Fibroblast of mammary gland (primary cell): ENCODE results near the gene ZNF20.
A peak's percentile ranks its signal among the peaks of the same experiment; 100 is the strongest.

Experiments
- DNase-seq: peaks from one replicate; pipeline ENCODE4 v3.0.0-alpha.2; 2010; ENCODE audit warnings: low read depth
- H3K4me3 ChIP-seq: 2 replicates; pipeline ENCODE4 v1.5.1; 2011; ENCODE audit warnings: low read depth, mild to moderate bottlenecking, low read length, moderate library complexity; ENCODE audit not compliant: control insufficient read depth
- TF ChIP-seq, protein P1 (sequence below): conservative IDR thresholded peaks from 2 replicates; pipeline ENCODE4 v1.5.1; 2011; ENCODE audit warnings: low read depth, low read length, inconsistent platforms; ENCODE audit not compliant: control insufficient read depth, insufficient read depth

ZNF20 gene

DNA sequence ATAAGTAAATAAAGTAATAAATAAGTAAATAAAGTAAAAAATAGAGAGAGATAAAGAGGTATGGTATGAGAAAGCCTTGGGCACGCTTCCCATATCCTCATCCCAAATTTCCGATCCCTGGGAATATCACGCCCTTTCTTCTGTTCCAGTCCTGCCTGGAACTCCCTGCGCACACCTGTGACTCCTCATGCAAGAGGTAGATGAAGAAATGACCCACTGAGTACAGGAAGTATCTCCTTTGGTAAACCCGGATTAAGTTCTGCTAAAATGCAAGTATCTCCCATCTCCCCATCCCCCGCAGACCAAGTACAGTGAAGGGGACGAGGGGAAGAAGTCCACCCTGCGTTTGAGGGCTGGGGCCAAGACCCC lies 22.3 kb upstream of the ZNF20 start:
- TF ChIP-seq, protein P1, sequence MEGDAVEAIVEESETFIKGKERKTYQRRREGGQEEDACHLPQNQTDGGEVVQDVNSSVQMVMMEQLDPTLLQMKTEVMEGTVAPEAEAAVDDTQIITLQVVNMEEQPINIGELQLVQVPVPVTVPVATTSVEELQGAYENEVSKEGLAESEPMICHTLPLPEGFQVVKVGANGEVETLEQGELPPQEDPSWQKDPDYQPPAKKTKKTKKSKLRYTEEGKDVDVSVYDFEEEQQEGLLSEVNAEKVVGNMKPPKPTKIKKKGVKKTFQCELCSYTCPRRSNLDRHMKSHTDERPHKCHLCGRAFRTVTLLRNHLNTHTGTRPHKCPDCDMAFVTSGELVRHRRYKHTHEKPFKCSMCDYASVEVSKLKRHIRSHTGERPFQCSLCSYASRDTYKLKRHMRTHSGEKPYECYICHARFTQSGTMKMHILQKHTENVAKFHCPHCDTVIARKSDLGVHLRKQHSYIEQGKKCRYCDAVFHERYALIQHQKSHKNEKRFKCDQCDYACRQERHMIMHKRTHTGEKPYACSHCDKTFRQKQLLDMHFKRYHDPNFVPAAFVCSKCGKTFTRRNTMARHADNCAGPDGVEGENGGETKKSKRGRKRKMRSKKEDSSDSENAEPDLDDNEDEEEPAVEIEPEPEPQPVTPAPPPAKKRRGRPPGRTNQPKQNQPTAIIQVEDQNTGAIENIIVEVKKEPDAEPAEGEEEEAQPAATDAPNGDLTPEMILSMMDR, result no peak
- H3K4me3 ChIP-seq, result peak overlapping the region; percentile 87
- DNase-seq, result no peak

DNA sequence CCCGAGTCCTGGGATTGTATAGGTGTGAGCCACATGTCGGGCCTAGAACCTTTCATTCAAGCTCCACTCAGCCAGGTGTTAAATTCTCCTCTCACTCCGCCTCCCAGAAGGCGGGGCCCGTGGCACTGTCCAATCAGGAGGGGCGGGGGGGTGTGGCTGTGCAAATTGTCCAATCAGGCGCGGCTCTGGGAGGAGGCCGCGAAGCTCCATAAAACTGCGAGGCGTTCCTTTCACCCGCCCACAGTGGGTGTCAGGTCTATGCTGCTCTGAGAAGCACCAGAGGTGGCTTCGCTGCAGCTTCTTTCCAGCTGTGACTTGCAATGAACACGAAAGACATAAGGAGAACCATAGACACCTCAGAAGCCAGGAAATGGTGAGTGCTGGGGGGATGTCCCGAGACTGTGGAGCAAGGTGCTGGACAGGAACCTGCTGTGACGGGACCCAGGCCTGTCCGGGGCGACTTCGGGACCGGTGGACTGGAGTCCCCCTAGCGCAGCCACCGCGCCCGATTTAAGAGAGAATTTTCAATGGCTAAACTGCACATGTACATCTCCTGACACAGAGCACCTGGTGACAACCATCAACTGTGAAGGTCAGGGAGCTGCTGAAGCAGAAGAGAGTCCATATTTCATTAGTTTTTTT lies 19.7 kb upstream of the ZNF20 start:
- DNase-seq, result no peak
- TF ChIP-seq, protein P1, result no peak
- no peak overlapping the region for H3K4me3 ChIP-seq

DNA sequence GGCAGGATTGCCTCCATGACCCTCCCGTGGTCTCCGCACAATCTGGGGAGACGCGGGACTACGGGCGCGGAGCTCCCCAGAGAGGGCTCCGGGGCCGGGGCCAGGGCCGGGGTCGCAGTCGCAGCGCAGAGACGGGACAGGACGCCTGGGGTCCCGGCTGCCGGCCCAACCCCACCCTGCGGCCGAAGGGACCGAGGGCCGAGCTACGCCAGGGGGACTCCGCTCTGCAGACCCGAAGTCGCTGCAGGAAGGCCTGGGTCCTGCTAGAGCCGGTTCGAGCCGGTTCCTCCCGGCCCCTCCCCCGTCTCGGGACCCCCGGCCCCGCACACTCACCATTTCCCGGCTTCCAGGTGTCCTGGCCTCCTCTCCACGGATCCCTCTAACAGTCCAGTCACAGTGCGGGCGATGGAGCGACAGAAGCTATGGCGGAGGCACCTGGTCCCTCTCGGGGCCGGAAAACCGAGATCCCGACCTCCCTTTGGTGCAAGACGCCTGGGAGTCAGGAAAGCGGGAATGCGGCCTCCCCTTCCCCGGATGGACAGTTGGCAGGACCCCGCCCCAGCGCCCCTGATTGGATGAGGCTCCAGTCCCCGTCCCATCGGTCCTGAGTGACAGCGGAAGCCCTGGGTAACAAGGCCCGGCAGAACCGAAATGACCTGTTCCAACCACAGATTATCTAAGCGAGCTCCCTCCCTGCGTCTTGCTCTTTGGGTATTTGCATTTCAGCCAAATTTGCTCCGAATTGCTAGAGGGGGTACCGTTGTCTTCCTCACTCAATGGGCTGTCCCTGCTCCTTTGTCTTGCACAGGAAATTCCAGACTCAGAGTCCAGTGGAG lies 16.3 kb upstream of the ZNF20 start, which contains the start of gene ZNF625:
ZNF625 (minus strand) TSS at position 512 of the 836 bp plus-strand sequence; CDS start at position 336, 176 bp downstream.
- peak; percentile 83 for DNase-seq
- peak within 1 kb of the TSS; percentile 79 for H3K4me3 ChIP-seq
- TF ChIP-seq, protein P1, result no peak

DNA sequence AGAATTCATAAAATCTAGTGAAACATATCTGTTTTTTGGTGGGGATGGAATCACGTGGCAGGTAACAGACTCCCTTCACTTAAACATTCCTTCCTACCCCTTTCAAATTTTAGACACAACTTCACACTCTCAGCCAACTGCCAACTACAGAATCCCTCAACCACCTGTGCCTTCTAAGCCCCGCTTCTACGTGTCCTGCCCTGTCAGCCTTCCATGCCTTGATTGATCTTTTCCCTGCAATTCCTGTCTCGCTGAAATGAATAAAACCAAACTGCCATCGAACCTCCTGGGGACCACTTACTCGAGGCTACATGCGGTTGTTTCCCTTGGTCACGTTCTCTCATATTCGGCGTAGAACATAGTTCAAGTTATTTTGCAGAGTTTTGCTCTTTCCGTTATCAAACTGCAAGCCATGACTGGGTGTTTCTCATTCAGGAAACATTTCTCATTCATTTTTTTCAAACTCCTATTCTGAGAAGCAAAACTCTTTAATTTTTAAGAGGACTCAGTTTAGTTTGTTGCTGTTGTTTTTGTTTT lies 15.2 kb upstream of the ZNF20 start:
- H3K4me3 ChIP-seq, result peak overlapping the region; percentile 79
- DNase-seq, result no peak
- TF ChIP-seq, protein P1, result no peak

DNA sequence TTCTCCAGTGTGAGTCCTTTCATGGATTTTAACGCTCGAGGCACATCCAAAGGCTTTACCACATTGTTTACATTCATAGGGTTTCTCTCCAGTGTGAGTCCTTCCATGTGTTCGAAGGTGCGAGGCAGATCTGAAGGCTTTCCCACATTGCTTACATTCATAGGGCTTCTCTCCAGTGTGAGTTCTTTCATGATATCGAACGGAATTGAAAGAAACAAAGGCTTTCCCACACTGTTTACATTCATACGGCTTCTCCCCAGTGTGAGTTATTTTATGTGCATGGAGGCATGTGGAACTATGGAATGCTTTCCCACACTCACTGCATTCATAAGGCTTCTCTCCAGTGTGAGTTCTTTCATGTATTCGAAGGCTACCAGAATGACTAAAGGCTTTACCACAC lies 5.2 kb upstream of the ZNF20 start:
- TF ChIP-seq, protein P1, result no peak
- no peak overlapping the region for H3K4me3 ChIP-seq
- DNase-seq, result no peak

DNA sequence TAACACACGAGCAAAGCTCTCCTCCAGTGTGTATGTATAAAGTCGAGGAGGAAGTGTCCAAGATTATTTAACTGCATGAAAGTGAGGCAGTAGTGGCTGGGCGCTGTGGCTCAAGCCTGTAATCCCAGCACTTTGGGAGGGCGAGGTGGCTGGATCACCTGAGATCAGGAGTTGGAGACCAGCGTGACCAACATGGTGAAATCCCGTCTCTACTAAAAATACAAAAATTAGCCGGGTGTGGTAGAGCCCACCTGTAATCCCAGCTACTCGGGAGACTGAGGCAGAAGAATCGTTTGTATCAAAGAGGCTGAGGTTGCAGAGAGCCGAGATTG lies 1.2 kb upstream of the ZNF20 start:
- no peak overlapping the region for H3K4me3 ChIP-seq
- DNase-seq, result no peak
- TF ChIP-seq, protein P1, result no peak
